HG03558 (cell line): ENCODE results near the gene GPC4.

ENCODE experiments used
- ATAC-seq: cut with Tn5 transposase; IDR thresholded peaks from one replicate; pipeline ENCODE4 v1.9.1; 2021; ENCODE audit warnings: moderate number of reproducible peaks; ENCODE audit not compliant: unreplicated experiment; ENCODE audit errors: extremely low read depth

The GPC4 gene

DNA sequence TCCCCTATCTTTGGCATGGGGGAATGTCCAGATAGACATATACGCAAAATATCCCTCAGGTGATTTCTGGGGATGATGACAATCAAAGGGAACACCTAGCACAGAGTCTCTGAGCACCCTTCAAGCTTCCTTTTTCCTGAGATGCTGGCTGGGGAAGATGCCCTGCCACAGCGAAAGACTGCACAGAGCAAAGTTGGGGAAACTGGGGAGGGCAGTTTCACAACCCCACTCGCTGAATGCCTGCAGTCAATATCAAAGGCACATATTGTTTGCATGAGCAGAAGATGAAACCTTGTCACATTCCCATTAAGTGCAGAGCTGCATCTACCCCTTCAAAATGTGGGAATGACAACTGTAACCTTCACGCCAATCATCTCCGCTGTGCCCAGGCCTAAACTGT lies 2.6 kb downstream of the GPC4 start:
- no peak for ATAC-seq

GRCh38 chrX:133412246-133412645 lies 3.0 kb downstream of the GPC4 start:
- no peak for ATAC-seq

GRCh38 chrX:133410550-133410949 lies 4.7 kb downstream of the GPC4 start:
- ATAC-seq = no peak

DNA sequence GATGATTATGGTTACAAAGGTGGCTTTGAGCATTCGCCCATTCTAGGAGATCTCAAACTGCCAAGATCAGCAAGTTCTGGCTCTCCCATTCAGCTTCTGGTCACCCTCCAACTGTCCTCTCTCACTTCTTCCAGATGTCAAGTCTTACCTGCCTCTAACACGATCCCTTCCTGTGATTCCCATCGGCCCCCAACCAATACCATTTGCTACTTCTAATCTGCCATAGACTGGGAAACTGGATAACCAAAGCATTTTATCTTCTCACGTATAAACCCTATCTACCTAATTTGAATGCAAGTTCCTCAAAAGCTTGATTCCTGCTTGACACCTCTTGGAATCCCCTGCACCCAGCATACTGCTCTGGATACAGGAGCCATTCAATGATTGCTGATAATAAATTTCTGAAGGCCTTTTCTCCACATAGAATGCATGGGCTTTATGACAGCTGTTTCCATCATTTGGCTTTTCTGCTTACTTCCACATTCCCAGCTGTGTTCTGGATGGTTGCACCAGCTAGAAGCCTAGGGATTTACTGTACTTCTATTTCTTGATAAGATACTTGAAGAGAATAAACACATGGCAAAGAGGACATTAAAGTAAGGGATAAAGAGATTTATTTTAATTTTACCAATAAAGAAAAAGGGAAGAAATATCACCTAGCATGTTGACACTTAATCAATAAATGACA lies 9.6 kb downstream of the GPC4 start:
- ATAC-seq = no peak

- no peak for ATAC-seq
These were observed 11.3 kb downstream of the GPC4 start for GRCh38 chrX:133403984-133404383.

DNA sequence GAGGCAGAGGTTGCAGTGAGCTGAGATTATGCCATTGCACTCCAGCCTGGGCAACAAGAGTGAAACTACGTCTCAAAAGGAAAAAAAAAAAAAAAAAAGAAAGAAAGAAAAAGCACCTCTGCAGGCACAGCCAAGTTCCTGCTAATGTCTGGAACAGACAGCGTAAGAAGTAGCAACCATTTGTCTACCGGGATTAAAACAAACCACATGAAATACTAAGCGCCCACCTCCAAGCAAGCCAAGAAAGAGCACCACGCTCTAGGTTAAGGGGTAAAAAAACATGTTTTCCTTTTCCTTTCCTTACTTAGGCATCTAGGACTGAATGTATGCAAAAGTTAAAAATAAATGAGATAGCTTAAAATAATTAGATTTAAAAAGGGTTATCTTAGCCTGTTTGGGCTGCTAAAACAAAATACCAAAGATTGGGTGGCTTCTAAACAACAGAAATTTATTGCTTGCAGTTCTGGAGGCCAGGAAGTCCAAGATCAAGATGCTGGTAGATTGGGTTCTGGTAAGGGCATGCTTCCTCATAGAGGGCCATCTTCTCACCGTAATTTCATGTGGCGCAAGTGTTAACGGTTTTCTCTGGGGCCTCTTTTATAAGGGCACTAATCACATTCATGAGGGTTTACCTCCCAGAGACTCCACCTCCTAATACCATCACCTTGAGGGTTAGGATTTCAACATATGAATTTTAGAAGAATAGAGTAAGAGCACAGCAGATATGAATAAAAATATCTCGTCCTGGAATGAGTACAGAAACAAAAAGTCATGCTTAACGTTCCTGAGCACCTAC lies 12.3 kb downstream of the GPC4 start:
- no peak for ATAC-seq

GRCh38 chrX:133402042-133402453 lies 13.2 kb downstream of the GPC4 start:
- ATAC-seq = no peak

DNA sequence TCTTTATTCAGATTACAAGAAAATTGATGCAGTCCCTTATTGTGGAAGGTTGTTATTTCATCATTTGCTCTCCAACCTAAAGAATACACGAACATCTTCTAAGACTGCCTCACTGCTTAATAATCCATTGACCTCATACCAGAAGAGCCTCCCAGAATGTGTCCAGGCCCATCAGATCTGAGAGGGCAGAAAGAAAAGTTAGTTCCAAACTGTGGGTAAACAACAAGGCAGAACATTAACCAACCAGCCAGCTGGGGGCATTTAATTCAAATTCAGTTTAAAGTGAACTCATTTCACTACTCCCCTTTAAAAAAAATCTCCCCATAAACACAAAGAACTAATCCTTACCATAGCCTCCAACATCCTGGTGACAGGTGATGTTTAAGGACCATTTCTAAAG lies 13.8 kb downstream of the GPC4 start:
- ATAC-seq = no peak

DNA sequence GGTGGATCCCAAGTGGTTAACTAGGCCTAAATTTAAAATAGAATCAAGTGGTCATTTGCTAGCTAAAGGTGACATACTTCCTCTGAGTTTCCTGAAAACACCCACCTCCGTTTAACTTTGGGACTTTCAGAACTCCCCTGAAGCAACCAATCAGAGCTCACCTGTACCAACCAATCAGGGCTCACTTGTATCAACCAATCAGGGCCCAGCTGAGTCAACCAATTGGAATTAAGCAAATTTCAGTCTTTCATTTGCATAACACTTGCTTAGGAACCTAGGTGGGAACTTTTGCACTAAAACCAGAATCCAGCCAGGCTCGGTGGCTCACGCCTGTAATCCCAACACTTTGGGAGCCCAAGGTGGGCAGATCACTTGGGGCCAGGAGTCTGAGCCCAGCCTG lies 15.9 kb downstream of the GPC4 start:
- no peak for ATAC-seq

DNA sequence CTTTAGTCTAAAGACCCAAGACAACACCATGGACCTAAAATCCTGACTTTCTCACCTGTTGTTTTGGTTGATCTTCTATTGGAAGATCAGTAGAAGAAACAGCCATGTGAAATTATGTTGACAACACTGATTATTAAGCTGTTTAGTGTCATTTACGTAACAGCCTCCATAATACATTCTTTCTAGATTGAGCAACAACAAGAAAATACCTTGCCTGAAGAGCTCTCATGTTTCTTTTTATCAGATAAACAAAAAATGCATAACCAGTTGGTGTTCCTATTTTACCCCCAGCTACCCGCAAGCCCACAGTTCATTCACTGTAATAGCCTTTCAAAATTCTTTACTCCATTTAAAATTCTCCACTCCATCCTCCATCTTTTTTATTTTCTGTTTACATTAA lies 20.5 kb downstream of the GPC4 start:
- ATAC-seq = no peak

DNA sequence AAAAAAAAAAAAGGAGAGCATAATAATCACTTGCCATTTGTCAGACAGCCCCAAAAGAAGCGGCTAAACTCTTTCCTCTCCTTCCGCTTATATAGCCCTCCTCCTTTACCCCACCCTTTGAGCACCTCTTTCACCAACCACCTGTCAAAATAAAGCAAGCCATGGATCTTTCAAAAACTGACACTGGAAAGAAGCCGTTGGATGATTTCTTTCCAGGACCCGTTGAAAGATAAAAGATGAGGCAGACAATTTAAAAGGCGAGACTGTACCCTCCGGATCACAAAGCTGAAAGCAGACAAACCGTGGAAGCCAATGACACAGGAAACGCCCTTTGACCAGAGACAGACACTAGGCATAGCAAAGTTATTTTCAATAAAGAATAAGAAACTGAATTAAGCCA lies 22.6 kb downstream of the GPC4 start:
- no peak for ATAC-seq

DNA sequence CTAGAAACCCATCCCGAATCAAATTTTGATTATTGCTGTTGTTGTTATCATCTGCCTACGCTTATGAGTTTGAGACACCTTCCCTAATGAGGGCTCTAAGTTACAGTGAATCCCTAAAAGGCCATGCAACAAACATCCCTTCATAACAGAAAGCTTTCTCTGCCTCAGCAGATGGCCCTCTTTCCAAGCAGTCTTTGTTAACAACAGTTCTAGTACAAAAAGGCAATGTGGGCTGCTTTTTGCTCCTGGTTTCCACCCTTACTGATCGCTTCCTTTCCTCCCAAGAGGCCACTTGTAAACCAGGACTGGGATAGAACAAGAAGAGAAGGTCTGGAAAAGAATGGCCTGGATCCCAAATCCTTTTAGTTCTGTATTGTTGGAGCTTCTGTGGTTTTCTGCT lies 24.2 kb downstream of the GPC4 start:
- ATAC-seq = no peak

DNA sequence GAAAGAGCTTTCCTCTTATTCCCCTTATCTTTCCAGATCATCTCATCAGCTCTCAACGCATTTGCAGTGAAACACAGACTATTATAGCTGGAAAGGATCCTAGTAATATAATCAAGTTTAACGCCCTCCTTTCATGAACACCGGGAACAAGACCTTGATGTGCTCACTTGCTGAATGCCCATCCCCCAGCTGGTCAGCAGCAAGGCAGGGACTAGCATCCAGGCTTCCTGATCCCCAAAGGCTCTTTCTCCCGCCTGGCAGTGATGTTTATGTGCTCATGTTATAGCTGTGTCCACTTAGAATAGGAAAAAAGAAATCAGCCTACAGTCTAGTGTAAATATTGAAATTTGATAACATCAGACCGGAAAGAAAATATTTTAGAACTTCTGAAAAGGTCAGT lies 24.6 kb downstream of the GPC4 start:
- ATAC-seq = no peak

DNA sequence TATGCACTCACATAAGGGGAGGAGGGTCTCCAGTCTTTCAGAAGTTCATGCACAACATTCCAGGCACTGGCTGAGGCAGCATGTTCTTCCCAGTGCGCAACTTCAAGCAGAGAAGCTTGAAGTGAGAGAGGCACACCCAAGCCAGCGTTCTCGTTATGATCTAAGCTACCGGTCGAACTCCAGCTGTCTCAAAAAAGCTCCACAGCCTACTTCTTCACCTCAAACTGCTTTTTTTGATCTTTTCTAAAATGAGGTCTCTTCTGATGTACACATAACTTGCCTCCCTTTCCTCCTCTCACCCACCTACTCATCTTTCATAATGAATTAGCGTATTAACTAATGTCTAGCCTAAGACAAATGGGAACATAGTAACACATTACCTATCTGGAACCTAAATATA lies 25.3 kb downstream of the GPC4 start:
- ATAC-seq = no peak

GRCh38 chrX:133384454-133384853 lies 30.8 kb downstream of the GPC4 start:
- no peak for ATAC-seq

GRCh38 chrX:133380711-133381619 lies 34.3 kb downstream of the GPC4 start:
- no peak for ATAC-seq

- no peak for ATAC-seq
These were observed 38.9 kb downstream of the GPC4 start for GRCh38 chrX:133376422-133376821.

DNA sequence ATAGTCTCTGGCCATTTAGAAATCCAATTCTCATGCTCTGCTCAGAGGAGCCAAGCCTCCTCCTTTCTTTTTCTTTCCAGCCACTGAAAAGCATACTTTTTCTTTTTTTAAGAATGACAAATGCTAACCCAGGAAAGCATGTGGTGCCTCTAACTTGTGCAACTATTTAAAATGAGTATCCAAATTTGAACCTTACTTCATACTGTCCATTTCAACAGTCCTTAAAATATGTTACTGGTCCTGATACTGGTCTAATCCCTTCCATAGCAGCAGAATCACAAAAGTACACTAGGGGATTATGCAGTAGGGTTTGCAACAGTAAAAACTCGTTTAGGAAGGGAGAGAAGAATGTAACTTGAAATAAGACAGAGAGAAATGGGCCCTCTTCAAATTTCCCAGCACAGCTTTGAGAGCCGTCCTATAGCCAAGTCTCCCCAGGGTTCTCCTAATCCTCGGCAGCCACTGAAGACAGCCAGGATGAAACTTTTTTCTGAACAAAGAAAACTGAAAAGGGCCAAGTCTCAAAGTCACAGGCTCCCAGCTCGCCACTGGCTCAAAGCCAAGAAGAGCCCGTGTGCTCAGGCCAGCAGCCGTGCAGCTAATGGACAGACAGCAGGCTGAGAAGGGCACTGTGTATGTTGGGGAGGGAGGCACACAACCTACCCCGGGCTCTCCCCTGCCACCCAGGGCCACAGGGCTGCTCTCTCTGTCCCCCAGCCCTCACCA lies 39.5 kb downstream of the GPC4 start:
- no peak for ATAC-seq

- no peak for ATAC-seq
These were observed 40.4 kb downstream of the GPC4 start for GRCh38 chrX:133374874-133375387.
